GM21737 (cell line): Measurements from ENCODE around the gene VARS2.
"Not testable (repeated sequence)": the region's sequence is repeated elsewhere in the genome, so short reads cannot be mapped to it uniquely, and the experiment has no call there.

ENCODE experiments used
- ATAC-seq: cut with Tn5 transposase; IDR thresholded peaks from one replicate; pipeline ENCODE4 v1.9.1; 2021; ENCODE audit warnings: mild to moderate bottlenecking, moderate library complexity; ENCODE audit not compliant: unreplicated experiment

The VARS2 gene

GRCh38 chr6:30927080-30927479, 13.0 kb downstream of the VARS2 start:
- not testable (repeated sequence) for ATAC-seq

DNA sequence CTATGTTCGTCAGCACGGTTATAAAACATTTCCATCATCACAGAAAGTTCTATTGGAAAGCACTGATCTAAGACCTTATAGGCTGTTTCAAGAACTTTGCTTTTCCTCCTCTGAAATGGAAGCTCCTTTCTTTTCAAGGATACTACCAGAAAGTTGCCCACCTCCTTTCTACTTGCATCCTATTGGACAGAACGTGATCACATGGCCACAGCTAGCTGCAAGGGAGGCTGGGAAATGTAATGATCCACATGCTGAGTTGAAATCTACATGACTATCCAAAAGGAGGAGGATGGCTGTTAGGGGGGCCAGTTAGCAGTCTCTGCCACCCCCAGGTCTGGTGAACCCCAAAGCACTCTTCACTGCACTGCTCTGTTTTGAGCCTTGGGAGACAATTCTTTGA, 14.6 kb downstream of the VARS2 start:
- ATAC-seq, result no peak

DNA sequence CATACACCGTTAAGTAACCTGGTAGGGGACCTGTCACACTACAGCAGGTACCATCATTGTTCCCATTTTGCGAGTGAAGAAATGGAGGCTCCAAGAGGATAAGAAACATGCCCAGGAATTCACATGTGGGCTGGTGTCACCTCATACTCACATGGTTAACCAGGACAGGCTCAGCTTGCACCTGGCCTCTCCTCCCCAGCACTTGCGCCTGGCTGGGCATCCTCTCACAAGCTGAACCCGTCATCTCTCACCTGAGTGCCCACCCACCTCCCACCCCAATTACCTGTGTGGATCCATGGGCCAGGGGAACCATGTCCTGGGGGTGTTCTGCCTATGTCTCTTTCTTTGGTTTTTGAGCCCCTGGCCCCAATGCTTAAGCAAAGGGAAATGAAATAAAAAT, 16.5 kb downstream of the VARS2 start:
- ATAC-seq, result no peak

- no peak for ATAC-seq
These were observed 17.2 kb downstream of the VARS2 start for GRCh38 chr6:30931272-30931671.

GRCh38 chr6:30931969-30932645, 18.1 kb downstream of the VARS2 start, which contains the start of gene SFTA2:
SFTA2 (minus strand) TSS chr6:30932170; CDS start chr6:30932096, 74 bp downstream.
- ATAC-seq, result no peak

- ATAC-seq, result no peak
These were observed 18.8 kb downstream of the VARS2 start for GRCh38 chr6:30932665-30933365.

- no peak for ATAC-seq
These were observed 21.0 kb downstream of the VARS2 start for GRCh38 chr6:30935018-30935417.

DNA sequence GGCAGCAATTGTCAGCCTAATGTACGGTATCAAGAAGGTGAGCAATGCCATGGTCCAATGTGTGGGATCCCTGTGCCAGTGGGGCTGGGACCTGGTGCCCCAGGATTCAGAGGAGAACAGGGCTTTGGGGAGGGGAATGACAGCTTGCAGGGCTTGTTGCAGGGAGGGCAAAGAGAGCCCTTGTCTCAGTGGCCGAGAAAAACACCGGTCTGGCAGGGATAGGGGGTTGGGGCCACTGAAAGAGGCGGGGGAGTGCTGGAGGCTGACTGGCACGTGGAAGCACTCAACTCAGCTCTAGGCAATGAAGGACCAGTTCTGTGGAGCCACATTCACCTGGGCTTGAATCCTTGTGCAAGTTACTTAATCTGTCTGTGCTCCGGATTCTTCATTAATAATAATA, 23.2 kb downstream of the VARS2 start:
- no peak for ATAC-seq

DNA sequence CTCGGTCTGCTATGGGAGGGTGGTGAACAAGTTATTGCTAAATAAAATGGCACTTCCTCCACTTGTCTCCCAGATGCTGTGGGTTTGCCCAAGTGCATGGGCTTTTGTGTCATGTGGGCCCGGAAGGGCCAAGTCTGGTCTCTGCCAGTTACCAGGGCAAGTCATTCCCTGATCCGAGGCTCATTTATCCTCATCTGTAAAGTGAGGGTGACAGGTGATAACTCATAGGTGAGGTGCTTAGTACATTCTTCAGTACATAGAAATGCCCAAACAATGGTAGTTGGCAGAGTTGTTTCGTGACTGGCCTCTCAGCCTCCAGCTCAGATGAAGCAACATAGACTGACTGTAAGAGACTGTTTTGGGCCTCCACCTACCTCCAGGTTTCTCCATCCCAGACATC, 24.7 kb downstream of the VARS2 start:
- no peak for ATAC-seq

DNA sequence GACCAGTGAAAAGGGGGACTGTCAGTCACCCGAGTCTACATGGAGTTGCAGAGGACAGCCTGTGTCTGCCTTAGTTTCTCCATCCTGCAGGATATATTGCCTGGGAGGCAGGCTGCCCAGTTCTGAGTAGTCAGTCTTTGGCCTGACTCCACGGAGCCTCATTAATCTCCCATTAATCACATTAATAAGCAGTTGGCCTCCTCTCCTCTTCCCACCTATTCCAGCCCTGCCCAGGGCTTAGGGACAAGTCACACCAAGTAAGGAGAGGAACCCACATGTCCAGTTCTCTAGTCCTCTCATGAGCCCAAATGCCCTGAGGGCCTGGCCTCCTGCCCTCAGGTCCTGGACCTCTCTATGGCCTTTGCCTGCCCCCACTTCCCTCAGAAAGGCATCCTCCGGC, 25.4 kb downstream of the VARS2 start:
- ATAC-seq, result no peak

DNA sequence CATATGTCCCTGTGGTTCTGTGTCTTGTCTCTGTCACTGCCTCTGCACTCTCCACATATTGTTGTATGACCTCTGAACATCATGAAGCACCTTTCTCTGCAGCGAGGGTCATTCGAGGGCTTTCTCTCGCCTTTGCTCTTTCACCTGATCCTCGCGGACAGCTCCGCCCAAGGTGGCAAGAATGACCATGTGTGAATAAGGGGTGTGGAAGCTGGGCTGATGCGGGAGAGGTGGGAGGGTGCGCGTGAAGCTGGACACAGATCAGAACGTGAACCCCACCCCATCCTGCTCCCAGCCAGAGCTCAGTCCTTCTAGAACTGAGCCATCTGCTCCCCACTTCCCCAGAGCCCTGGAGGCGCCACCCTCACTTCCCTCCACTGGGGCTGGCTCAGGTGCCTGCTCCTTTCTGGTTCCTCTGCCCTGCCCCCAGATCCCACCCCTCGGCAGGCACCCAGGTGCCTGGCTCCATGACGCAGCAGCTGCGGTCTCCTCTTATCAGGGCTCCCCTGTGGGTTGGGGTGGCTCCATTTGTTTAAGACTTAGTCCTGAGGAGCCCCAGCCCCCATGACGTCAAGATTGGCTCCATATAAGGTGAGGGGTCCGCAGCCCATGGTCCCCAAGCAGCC, 26.4 kb downstream of the VARS2 start, which contains the start of gene MUCL3:
Gene MUCL3, plus strand, starts transcription at position 613 of the 626 bp plus-strand sequence. CDS start 27 bp downstream, outside the sequence.
- ATAC-seq, result no peak

- no peak for ATAC-seq
These were observed 28.5 kb downstream of the VARS2 start for GRCh38 chr6:30942338-30943060.

DNA sequence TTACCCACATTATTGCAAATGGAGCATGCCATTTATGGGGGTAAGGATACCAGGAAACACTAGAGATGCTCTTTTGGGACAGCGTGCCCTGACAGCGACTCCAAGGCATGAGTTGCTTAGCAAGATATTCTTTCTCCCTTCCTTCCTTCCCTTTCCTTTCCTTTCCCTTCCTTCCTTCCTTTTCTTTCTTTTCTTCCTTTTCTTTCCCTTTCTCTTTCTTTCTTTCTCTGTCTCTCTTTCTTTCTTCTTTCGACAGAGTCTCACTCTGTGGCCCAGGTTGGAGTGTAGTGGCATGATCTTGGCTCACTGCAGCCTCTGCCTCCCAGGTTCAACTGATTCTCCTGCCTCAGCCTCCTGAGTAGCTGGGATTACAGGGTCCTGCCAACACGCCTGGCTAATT, 30.0 kb downstream of the VARS2 start:
- no peak for ATAC-seq

DNA sequence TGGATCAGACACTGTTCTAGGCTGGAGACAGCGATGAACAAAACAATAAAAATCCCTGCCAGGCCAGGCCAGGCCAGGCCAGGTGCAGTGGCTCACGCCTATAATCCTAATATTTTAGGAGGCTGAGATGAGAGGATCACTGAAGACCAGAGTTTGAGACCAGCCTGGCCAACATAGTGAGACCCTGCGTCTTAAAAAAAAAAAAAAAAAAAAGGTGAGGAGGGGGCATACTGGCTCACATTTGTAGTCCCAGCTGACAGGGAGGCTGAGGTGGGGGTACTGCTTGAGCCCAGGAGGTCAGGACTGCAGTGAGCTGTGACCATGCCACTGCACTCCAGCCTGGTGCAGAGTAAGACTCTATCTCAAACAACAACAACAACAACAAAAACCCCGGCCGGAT, 31.2 kb downstream of the VARS2 start:
- no peak for ATAC-seq

DNA sequence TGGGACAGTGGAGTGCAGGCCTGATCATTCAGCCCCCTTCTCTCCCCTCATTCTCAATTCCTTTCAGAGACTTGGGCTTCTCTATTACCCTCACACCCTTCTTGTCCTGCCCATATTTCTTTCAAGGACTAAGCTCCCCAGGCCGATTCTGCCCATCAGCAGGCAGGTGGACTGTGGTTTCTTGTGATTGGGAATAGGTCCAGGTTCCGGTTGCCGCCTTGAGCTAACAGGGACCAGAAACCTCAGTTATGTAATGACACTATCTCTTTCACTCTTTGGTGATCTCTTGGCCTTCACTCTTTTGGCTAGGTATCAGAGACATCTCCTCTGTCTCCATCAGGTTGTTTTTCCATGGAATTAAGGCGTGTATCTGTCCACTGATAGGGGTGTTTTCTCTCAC, 33.2 kb downstream of the VARS2 start:
- no peak for ATAC-seq

DNA sequence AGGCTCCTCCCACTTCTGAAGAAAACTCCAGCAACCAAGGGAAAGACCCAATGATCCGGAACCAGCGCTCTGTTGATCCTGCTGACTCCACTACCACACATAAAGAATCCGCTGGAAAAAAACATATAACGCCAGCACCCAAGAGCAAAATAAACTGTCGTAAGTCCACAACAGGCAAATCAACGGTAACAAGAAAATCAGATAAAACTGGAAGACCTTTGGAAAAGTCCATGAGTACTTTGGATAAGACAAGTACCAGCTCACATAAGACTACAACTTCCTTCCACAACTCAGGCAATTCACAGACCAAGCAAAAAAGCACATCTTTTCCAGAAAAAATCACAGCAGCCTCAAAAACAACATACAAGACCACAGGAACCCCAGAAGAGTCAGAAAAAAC, 34.8 kb downstream of the VARS2 start:
- ATAC-seq, result no peak

DNA sequence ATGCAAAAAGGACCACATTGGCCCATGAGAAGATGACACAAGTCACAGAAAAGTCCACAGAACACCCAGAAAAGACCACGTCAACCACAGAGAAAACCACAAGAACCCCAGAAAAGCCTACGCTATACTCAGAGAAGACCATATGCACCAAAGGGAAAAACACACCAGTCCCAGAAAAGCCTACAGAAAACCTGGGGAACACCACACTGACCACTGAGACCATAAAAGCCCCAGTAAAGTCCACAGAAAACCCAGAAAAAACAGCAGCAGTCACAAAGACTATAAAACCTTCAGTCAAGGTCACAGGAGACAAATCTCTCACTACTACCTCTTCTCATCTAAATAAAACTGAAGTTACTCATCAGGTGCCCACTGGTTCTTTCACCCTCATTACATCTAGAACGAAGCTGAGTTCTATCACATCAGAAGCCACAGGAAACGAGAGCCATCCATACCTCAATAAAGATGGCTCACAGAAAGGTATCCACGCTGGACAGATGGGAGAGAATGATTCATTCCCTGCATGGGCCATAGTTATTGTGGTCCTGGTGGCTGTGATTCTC, 38.0 kb downstream of the VARS2 start:
- ATAC-seq, result no peak

- no peak for ATAC-seq
These were observed 40.8 kb downstream of the VARS2 start for GRCh38 chr6:30954631-30955366.

- ATAC-seq, result peak; percentile 84
These were observed 41.5 kb downstream of the VARS2 start for GRCh38 chr6:30955367-30956042.

DNA sequence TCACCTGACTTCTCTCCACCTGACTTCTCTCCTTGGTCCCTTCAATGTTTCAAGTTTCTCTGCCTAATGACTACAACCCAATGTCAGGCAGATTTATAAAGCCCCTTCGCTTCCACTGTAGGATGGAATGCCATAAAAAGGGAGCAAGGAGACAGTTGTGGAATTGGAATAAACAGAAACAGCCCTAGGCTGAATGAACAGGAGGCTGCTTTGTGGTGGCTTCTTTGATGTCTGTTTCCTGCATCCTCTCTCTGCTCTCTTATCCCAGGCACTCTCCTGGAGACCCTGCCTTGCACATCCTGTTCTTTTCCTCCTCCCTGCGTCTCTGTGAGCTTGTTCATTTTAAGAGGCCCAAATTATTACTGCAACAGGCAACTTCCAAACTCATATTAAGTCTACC, 43.7 kb downstream of the VARS2 start:
- no peak for ATAC-seq
